Endothelial cell of umbilical vein (primary cell): Measurements from ENCODE around the gene UBASH3A. TPM values are rescaled to one million over a fixed set of nuclear protein-coding genes. Genes with fewer than 3 reads are reported as not detected.

Source experiments
- BruUV-seq: library from RNA; stranded (reverse); fragments of 400-500 nt; replicated peaks from 2 replicates; lab custom pipeline; 2021; lab: Mats Ljungman, UMichigan
- CTCF ChIA-PET: fragments of 300-600, 350-600 bp; sonication (Branson Sonifier 250); formaldehyde crosslinking; loops from one replicate; lab custom pipeline; 2021; ENCODE audit warnings: antibody characterized with exemption, inconsistent platforms; lab: Charles Lee
- POLR2A ChIA-PET: fragments of 300-600, 350-600 bp; sonication (Branson Sonifier 250); formaldehyde crosslinking; loops from one replicate; lab custom pipeline; 2021; ENCODE audit warnings: antibody characterized with exemption, inconsistent platforms; lab: Charles Lee
- DNase-seq: peaks from one replicate; pipeline ENCODE4 v3.0.0-alpha.2; 2011; ENCODE audit warnings: low read depth, low spot score
- FAIRE-seq: peaks from 2 replicates; lab custom pipeline; 2011; peaks lifted over from hg19 to GRCh38; lab: Jason Lieb, UNC
- H2AFZ ChIP-seq: 2 replicates; pipeline ENCODE4 v1.6.0; 2012; ENCODE audit warnings: low read depth, low read length, control low read depth, inconsistent platforms
- H3K27ac ChIP-seq: 2 replicates; pipeline ENCODE4 v1.5.1; 2011; ENCODE audit warnings: low read depth, mild to moderate bottlenecking, control low read depth, low read length, moderate library complexity; ENCODE audit not compliant: insufficient read depth
- H3K27me3 ChIP-seq, 2 experiments: 2 replicates each; pipeline versions ENCODE4 v1.6.0 to v1.6.1; 2011; ENCODE audit warnings: low read length in 2 of 2, mixed read lengths in 1 of 2; ENCODE audit not compliant: control insufficient read depth in 2 of 2, insufficient read depth in 2 of 2
- H3K36me3 ChIP-seq, 2 experiments: 2 replicates in 1 of 2; 3 replicates in 1 of 2; pipeline ENCODE4 v1.5.1; 2011; ENCODE audit warnings: low read length in 2 of 2, mild to moderate bottlenecking in 1 of 2, moderate library complexity in 1 of 2; ENCODE audit not compliant: control insufficient read depth in 2 of 2, insufficient read depth in 2 of 2; ENCODE audit errors: extremely low read depth in 1 of 2
- H3K4me1 ChIP-seq: 3 replicates; pipeline ENCODE4 v1.5.1; 2011; ENCODE audit warnings: mild to moderate bottlenecking, low read length; ENCODE audit not compliant: control insufficient read depth, insufficient read depth; ENCODE audit errors: extremely low read depth
- H3K4me2 ChIP-seq: 2 replicates; pipeline ENCODE4 v1.6.1; 2011; ENCODE audit warnings: low read length, control low read depth, mixed read lengths; ENCODE audit not compliant: insufficient read depth
- H3K4me3 ChIP-seq, 3 experiments: fragments of 200-600 bp in 1 of 3; sonication (generic), shearing (Covaris generic) in 1 of 3; replicated peaks in 1 of 3; 2 replicates each; pipeline ENCODE4 v1.5.1; 2011 to 2016; ENCODE audit warnings: control low read depth in 3 of 3, low read length in 3 of 3, mild to moderate bottlenecking in 2 of 3, inconsistent platforms in 1 of 3, low read depth in 1 of 3, moderate library complexity in 1 of 3; ENCODE audit not compliant: insufficient read depth in 1 of 3
- H3K79me2 ChIP-seq: 2 replicates; pipeline ENCODE4 v1.6.0; 2012; ENCODE audit warnings: low read length, inconsistent platforms; ENCODE audit not compliant: control insufficient read depth, insufficient read depth
- H3K9ac ChIP-seq: replicated peaks from 2 replicates; pipeline ENCODE3; 2011; ENCODE audit warnings: low read length, control low read depth; ENCODE audit not compliant: insufficient read depth; ENCODE audit errors: extremely low read depth
- H3K9me1 ChIP-seq: replicated peaks from 3 replicates; pipeline ENCODE4 v1.6.0; 2011; ENCODE audit warnings: mild to moderate bottlenecking, low read length; ENCODE audit not compliant: control insufficient read depth, insufficient read depth; ENCODE audit errors: extremely low read depth
- H3K9me3 ChIP-seq: replicated peaks from 2 replicates; pipeline ENCODE4 v1.5.1; 2012; ENCODE audit warnings: low read length, inconsistent platforms; ENCODE audit not compliant: control insufficient read depth, insufficient read depth
- H4K20me1 ChIP-seq: replicated peaks from 2 replicates; pipeline ENCODE3; 2011; ENCODE audit warnings: mild to moderate bottlenecking, low read length; ENCODE audit not compliant: control insufficient read depth, insufficient read depth; ENCODE audit errors: extremely low read depth
- CTCF ChIP-seq, 2 donors: IDR thresholded peaks; 1 replicate in 1 of 2; 2 replicates in 1 of 2; pipeline ENCODE4 v1.5.1; 2011; ENCODE audit warnings: low read length in 2 of 2, mild to moderate bottlenecking in 2 of 2, moderate library complexity in 2 of 2, control low read depth in 1 of 2, inconsistent platforms in 1 of 2, low read depth in 1 of 2; ENCODE audit not compliant: insufficient read depth in 1 of 2; ENCODE audit errors: extremely low read depth in 1 of 2
- EZH2 ChIP-seq: IDR thresholded peaks from 2 replicates; pipeline ENCODE4 v1.6.1; 2012; ENCODE audit warnings: borderline replicate concordance, low read depth, mild to moderate bottlenecking, moderate library complexity, low read length, inconsistent platforms; ENCODE audit not compliant: severe bottlenecking
- FOS ChIP-seq: IDR thresholded peaks from 2 replicates; pipeline ENCODE4 v1.6.1; 2011; ENCODE audit warnings: mild to moderate bottlenecking, low read length, moderate library complexity, borderline replicate concordance; ENCODE audit not compliant: insufficient read depth
- GATA2 ChIP-seq: IDR thresholded peaks from 2 replicates; pipeline ENCODE4 v1.7.0; 2011; ENCODE audit warnings: low read depth, mild to moderate bottlenecking, moderate library complexity, mixed read lengths, low read length; ENCODE audit not compliant: insufficient read length, insufficient read depth
- JUN ChIP-seq: IDR thresholded peaks from 2 replicates; pipeline ENCODE4 v1.6.1; 2011; ENCODE audit warnings: borderline replicate concordance, low read depth; ENCODE audit not compliant: insufficient read length, insufficient read depth
- MYC ChIP-seq: IDR thresholded peaks from one replicate; pipeline ENCODE4 v1.6.1; 2011; ENCODE audit warnings: mild to moderate bottlenecking, low read depth, low read length
- POLR2A ChIP-seq: IDR thresholded peaks from 2 replicates; pipeline ENCODE4 v1.6.1; 2012; ENCODE audit warnings: low read depth, mild to moderate bottlenecking, control low read depth, low read length
- POLR2AphosphoS5 ChIP-seq: IDR thresholded peaks from 2 replicates; pipeline ENCODE4 v1.6.1; 2012; ENCODE audit warnings: low read depth, mild to moderate bottlenecking, control low read depth, low read length, moderate library complexity; ENCODE audit not compliant: insufficient read depth
- dilution Hi-C: fragments of 300-500 bp; cut with MboI; formaldehyde crosslinking; loops from one replicate; pipeline ENCODE4 v1.15.0; 2019; ENCODE audit warnings: low sequenced_read_pairs; ENCODE audit not compliant: extremely low pct_ligation_motif_present
- intact Hi-C: fragments of 100-400 bp; cut with micrococcal nuclease; formaldehyde crosslinking; loops from one replicate; pipeline ENCODE4 v1.10.0; 2022
- polyA plus RNA-seq, 4 experiments: library from polyadenylated mRNA; depleted of rRNA in 3 of 4; stranded (reverse) in 3 of 4; unstranded in 1 of 4; fragments of >200 nt; gene quantifications; 2 replicates each; pipeline versions ENCODE4 v1.2.1 to v1.2.3, GENCODE V29; 2011 to 2012; ENCODE audit warnings: missing spikeins in 1 of 4
- total RNA-seq: library from RNA; stranded (reverse); gene quantifications from 2 replicates; pipeline ENCODE4 v1.2.3, GENCODE V29; 2021
- TF ChIP-seq, protein P1 (sequence below): IDR thresholded peaks from 2 replicates; pipeline ENCODE4 v1.6.1; 2011; ENCODE audit not compliant: insufficient read depth, insufficient read length

Gene UBASH3A
- total and polyA plus RNA-seq, 2 donors (not counting 3 experiments of a cell fraction or from before 2014, with no cell fraction given): not detected

DNA sequence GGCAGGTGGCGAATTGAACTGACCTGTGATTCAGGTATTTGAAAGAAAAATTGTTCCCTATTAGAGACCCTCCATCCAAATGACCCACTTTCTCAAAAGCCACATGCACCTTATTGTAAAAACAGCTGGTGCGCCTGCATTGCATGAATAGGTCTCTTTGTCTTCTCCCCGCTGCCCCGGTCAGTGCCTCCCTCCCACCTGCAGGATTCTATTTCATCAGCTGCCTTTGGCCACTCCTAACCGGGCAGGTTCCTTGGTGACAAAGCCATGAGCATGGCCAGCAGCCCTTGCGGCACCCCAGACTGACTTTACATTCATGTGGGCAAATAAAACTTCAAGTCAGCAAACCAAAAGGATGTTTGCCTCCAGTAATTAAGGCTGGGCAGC lies 14.3 kb upstream of the UBASH3A start:
- no peak for FAIRE-seq
- Histone ChIP-seq H3K4me3 (no peak overlapping the region), H4K20me1 (no peaks in the 10 kb centered on the region), H3K36me3 (no peaks in the 10 kb centered on the region), H3K27me3 (peaks cover 2 to 23% of the 10 kb centered on the region in 2 experiments), H3K9me3 (no peaks in the 10 kb centered on the region), H3K4me1 (no peaks in the 10 kb centered on the region), H3K9ac (no peak overlapping the region), H3K27ac (no peak overlapping the region), H3K9me1 (no peaks in the 10 kb centered on the region), H3K4me2 (no peak overlapping the region), H3K79me2 (no peaks in the 10 kb centered on the region), H2AFZ (no peak overlapping the region)
- CTCF ChIA-PET: no interaction called here
- BruUV-seq: no TSS peak
- no peak for DNase-seq
- dilution Hi-C loops (no loop called here), intact Hi-C loops (no loop called here)
- POLR2A ChIA-PET: no interaction called here
- TF ChIP-seq, protein P1, sequence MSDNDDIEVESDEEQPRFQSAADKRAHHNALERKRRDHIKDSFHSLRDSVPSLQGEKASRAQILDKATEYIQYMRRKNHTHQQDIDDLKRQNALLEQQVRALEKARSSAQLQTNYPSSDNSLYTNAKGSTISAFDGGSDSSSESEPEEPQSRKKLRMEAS: no peak
- TF ChIP-seq EZH2 (no peak), CTCF (IDR thresholded peaks at IDR 0.05; ENCODE audit: extremely low read depth in 1 of 2, insufficient read depth in 1 of 2, low read depth in 1 of 2, low read length in 2 of 2) (no peak), GATA2 (no peak), POLR2AphosphoS5 (no peak), POLR2A (no peak), MYC (no peak), FOS (no peak), JUN (no peak)
